Naive B cell (primary cell): ENCODE data around the gene KRTAP9-9. TPM values are rescaled to one million over a fixed set of nuclear protein-coding genes. Genes with fewer than 3 reads are reported as not detected.
A peak's percentile ranks its signal among the peaks of the same experiment; 100 is the strongest.
"Not testable (repeated sequence)": the region's sequence is repeated elsewhere in the genome, so short reads cannot be mapped to it uniquely, and the experiment has no call there.

Source experiments
- ATAC-seq, 2 donors: fragments of 150-1000 bp; cut with Tn5 transposase; 2 replicates each; pipeline ENCODE4 v1.10.0; 2021; ENCODE audit warnings: low read depth in 2 of 2, mild to moderate bottlenecking in 2 of 2, moderate library complexity in 2 of 2
- DNase-seq: peaks from one replicate; pipeline ENCODE4 v3.0.0; 2022
- H3K27ac Mint-ChIP-seq, 6 donors: one replicate each; pipeline ENCODE4 v1.8.0; 2020 to 2022; ENCODE audit warnings: mild to moderate bottlenecking in 6 of 6, mixed read lengths in 6 of 6, moderate library complexity in 5 of 6, inconsistent platforms in 2 of 6
- H3K27me3 Mint-ChIP-seq, 3 donors: one replicate each; pipeline ENCODE4 v1.8.0; 2021 to 2022; ENCODE audit warnings: mixed read lengths in 3 of 3, mild to moderate bottlenecking in 1 of 3
- H3K36me3 Mint-ChIP-seq, 2 donors: one replicate each; pipeline ENCODE4 v1.8.0; 2020 to 2022; ENCODE audit warnings: mixed read lengths in 2 of 2, inconsistent platforms in 1 of 2, mild to moderate bottlenecking in 1 of 2
- H3K4me1 Mint-ChIP-seq, 3 donors: one replicate each; pipeline ENCODE4 v1.8.0; 2020 to 2022; ENCODE audit warnings: mixed read lengths in 3 of 3, inconsistent platforms in 1 of 3, mild to moderate bottlenecking in 1 of 3, moderate library complexity in 1 of 3
- H3K4me3 Mint-ChIP-seq, 8 donors: one replicate each; pipeline ENCODE4 v1.8.0; 2020 to 2022; ENCODE audit warnings: mild to moderate bottlenecking in 8 of 8, mixed read lengths in 8 of 8, moderate library complexity in 8 of 8, inconsistent platforms in 2 of 8
- H3K9me3 Mint-ChIP-seq, 7 donors: one replicate each; pipeline ENCODE4 v1.8.0; 2020 to 2022; ENCODE audit warnings: mixed read lengths in 7 of 7, mild to moderate bottlenecking in 5 of 7, inconsistent platforms in 2 of 7, moderate library complexity in 1 of 7
- polyA plus RNA-seq, 6 donors: library from polyadenylated mRNA; unstranded; fragments of 300-500 nt; fragmentation: Illumina TruSeq; gene quantifications; one replicate each; pipeline ENCODE4 v1.2.3, GENCODE V29; 2021; ENCODE audit warnings: low read depth in 6 of 6

Gene KRTAP9-9
- polyA plus RNA-seq: not detected

- Mint-ChIP-seq H3K4me3 (peak within 1 kb of the TSS in 1 of 8 donors; percentile 43), H3K27me3 (peaks cover 37 to 54% (median 39%) of the 10 kb centered on the region in 3 donors), H3K4me1 (peaks cover 10 to 12% (median 10%) of the 10 kb centered on the region in 3 donors), H3K27ac (peak within 1 kb of the TSS in 2 of 6 donors; percentile 71 to 72)
- not testable (repeated sequence) for H3K36me3 Mint-ChIP-seq, ATAC-seq, H3K9me3 Mint-ChIP-seq, DNase-seq
These were observed at the start of gene KRTAP9-9 for GRCh38 chr17:41255381-41256290. TSS of gene KRTAP9-9 (plus strand) at chr17:41255384.

- DNase-seq: peak; percentile 3
- ATAC-seq: no peak
- peaks cover 9 to 16% of the 10 kb centered on the region in 2 donors for H3K36me3 Mint-ChIP-seq
- peaks cover 0 to 3% (median 0%) of the 10 kb centered on the region in 7 donors for H3K9me3 Mint-ChIP-seq
- peak overlapping the region in 1 of 8 donors; percentile 51 for H3K4me3 Mint-ChIP-seq
- no peak overlapping the region for H3K27ac Mint-ChIP-seq
- peaks cover 0 to 18% (median 13%) of the 10 kb centered on the region in 3 donors for H3K4me1 Mint-ChIP-seq
- H3K27me3 Mint-ChIP-seq: peaks cover 19 to 45% (median 30%) of the 10 kb centered on the region in 3 donors
These were observed 43.2 kb upstream of the KRTAP9-9 start for GRCh38 chr17:41211845-41212466.

DNA sequence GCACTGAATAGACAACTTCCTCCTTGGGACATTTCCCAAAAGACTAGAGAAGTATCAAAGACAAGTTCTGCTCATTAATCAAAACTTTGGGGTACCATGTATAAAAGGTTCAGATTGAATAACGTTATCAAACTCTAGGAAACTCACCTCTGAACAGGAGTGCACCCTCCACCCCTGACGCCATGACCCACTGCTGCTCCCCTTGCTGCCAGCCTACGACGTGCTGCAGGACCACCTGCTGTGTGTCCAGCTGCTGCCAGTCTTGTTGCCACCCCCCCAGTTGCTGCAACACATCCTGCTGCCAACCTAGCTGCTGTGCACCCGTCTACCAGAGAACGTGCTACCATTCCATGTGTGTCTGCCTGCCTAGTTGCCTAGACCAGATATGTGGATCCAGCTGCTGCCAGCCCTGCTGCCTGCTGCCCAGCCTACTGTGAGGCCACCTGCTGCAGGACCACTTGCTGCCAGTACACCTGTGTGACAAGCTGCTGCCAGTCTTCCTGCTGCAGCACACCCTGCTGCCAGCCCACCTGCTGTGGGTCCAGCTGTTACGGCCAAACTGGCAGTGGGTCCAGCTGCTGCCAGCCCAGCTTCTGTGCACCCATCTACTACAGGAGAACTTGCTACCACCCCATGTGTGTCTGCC lies 42.5 kb upstream of the KRTAP9-9 start:
- peaks cover 19 to 52% (median 30%) of the 10 kb centered on the region in 3 donors for H3K27me3 Mint-ChIP-seq
- peaks cover 9 to 15% of the 10 kb centered on the region in 2 donors for H3K36me3 Mint-ChIP-seq
- DNase-seq (no peak), ATAC-seq (no peak)
- H3K4me1 Mint-ChIP-seq: peaks cover 0 to 18% (median 18%) of the 10 kb centered on the region in 3 donors
- H3K27ac Mint-ChIP-seq: no peak overlapping the region
- H3K9me3 Mint-ChIP-seq: peaks cover 0 to 3% (median 0%) of the 10 kb centered on the region in 7 donors
- H3K4me3 Mint-ChIP-seq: peak overlapping the region in 1 of 8 donors; percentile 44

DNA sequence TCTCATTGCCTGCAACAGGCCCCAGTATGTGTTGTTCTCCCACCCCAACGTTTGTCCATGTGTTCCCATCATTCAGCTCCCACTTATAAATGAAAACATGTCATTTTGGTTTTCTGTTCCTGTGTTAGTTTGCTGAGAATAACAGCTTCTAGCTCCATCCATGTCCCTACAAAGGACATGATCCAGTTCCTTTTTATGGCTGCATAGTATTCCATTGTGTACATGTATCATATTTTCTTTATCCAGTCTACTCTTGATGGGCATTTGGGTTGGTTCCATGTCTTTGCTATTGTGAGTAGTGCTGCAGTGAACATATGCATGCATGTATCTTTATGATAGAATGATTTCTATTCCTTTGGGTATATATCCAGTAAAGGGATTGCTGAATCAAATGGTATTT lies 39.5 kb upstream of the KRTAP9-9 start:
- Mint-ChIP-seq H3K27ac (no peak overlapping the region), H3K36me3 (peaks cover 0 to 8% of the 10 kb centered on the region in 2 donors), H3K4me3 (no peak overlapping the region), H3K9me3 (peaks cover 0 to 11% (median 4%) of the 10 kb centered on the region in 7 donors), H3K4me1 (peaks cover 0 to 18% (median 18%) of the 10 kb centered on the region in 3 donors), H3K27me3 (peaks cover 0 to 42% (median 12%) of the 10 kb centered on the region in 3 donors)
- DNase-seq (no peak), ATAC-seq (no peak)

DNA sequence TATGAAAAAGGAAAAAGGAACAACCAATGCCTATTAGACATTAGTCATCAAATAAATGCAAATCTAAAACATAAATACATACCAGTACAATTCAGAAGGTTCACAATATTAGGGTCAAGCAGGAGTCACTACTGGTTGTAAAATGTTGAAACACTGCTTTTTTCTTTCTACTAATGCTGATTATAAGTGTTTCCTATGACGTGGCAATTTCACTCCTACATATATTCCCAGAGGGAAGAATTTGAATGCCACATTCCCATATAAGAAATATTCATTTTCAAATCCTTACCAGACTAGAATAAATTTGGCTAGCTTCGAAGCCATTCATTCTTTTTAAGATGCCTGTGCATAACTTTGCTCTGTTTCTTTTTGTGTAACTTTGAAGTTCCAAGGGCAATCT lies 31.4 kb upstream of the KRTAP9-9 start:
- no peak for DNase-seq
- Mint-ChIP-seq H3K9me3 (peaks cover 0 to 13% (median 6%) of the 10 kb centered on the region in 7 donors), H3K36me3 (peaks cover 0 to 8% of the 10 kb centered on the region in 2 donors), H3K4me3 (no peak overlapping the region), H3K4me1 (peaks cover 4 to 7% (median 7%) of the 10 kb centered on the region in 3 donors), H3K27ac (peak overlapping the region in 1 of 6 donors; percentile 4), H3K27me3 (peaks cover 0 to 13% (median 3%) of the 10 kb centered on the region in 3 donors)
- ATAC-seq: no peak

- H3K27ac Mint-ChIP-seq: no peak overlapping the region
- peaks cover 0 to 8% (median 6%) of the 10 kb centered on the region in 3 donors for H3K27me3 Mint-ChIP-seq
- H3K9me3 Mint-ChIP-seq: peaks cover 0 to 5% (median 2%) of the 10 kb centered on the region in 7 donors
- no peak for ATAC-seq
- DNase-seq: no peak
- H3K36me3 Mint-ChIP-seq: peaks cover 0 to 8% of the 10 kb centered on the region in 2 donors
- H3K4me3 Mint-ChIP-seq: no peak overlapping the region
- H3K4me1 Mint-ChIP-seq: peaks cover 13 to 19% (median 16%) of the 10 kb centered on the region in 3 donors
These were observed 29.1 kb upstream of the KRTAP9-9 start for GRCh38 chr17:41226051-41226450.

DNA sequence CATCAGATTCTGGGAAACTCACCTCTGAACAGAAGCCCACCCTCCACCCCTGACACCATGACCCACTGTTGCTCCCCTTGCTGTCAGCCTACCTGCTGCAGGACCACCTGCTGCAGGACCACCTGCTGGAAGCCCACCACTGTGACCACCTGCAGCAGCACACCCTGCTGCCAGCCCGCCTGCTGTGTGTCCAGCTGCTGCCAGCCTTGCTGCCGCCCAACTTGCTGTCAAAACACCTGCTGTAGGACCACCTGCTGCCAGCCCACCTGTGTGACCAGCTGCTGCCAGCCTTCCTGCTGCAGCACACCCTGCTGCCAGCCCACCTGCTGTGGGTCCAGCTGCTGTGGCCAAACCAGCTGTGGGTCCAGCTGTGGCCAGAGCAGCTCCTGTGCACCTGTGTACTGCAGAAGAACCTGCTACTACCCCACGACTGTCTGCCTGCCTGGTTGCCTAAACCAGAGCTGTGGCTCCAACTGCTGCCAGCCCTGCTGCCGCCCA lies 28.5 kb upstream of the KRTAP9-9 start, which contains the start of gene KRTAP9-2:
Gene KRTAP9-2, plus strand, starts transcription at position 51 of the 498 bp plus-strand sequence. Its CDS starts 7 bp downstream, at position 58.
- not testable (repeated sequence) for DNase-seq, H3K27ac Mint-ChIP-seq, H3K9me3 Mint-ChIP-seq, H3K36me3 Mint-ChIP-seq, H3K27me3 Mint-ChIP-seq, H3K4me3 Mint-ChIP-seq, ATAC-seq
- H3K4me1 Mint-ChIP-seq: peaks cover 10 to 13% (median 10%) of the 10 kb centered on the region in 3 donors

- DNase-seq: no peak
- H3K36me3 Mint-ChIP-seq: peaks cover 0 to 8% of the 10 kb centered on the region in 2 donors
- peaks cover 12 to 18% (median 13%) of the 10 kb centered on the region in 3 donors for H3K4me1 Mint-ChIP-seq
- H3K9me3 Mint-ChIP-seq: peaks cover 0 to 5% (median 2%) of the 10 kb centered on the region in 7 donors
- H3K4me3 Mint-ChIP-seq: peak overlapping the region in 4 of 8 donors; percentile 7 to 69 (median 26)
- H3K27ac Mint-ChIP-seq: peak overlapping the region in 3 of 6 donors; percentile 4 to 60 (median 8)
- no peak for ATAC-seq
- H3K27me3 Mint-ChIP-seq: peaks cover 9 to 20% (median 19%) of the 10 kb centered on the region in 3 donors
These were observed 25.1 kb upstream of the KRTAP9-9 start for GRCh38 chr17:41230094-41230493.

GRCh38 chr17:41231731-41232130 lies 23.5 kb upstream of the KRTAP9-9 start:
- Mint-ChIP-seq H3K4me1 (peaks cover 12 to 18% (median 16%) of the 10 kb centered on the region in 3 donors), H3K27me3 (peaks cover 9 to 32% (median 27%) of the 10 kb centered on the region in 3 donors), H3K9me3 (peaks cover 0 to 5% (median 2%) of the 10 kb centered on the region in 7 donors), H3K36me3 (peaks cover 0 to 8% of the 10 kb centered on the region in 2 donors), H3K4me3 (no peak overlapping the region), H3K27ac (peak overlapping the region in 1 of 6 donors; percentile 59)
- no peak for DNase-seq
- no peak for ATAC-seq

- H3K4me1 Mint-ChIP-seq: peaks cover 12 to 18% (median 16%) of the 10 kb centered on the region in 3 donors
- ATAC-seq, H3K9me3 Mint-ChIP-seq, H3K36me3 Mint-ChIP-seq, H3K4me3 Mint-ChIP-seq, DNase-seq: not testable (repeated sequence)
- peak within 1 kb of the TSS in 1 of 6 donors; percentile 59 for H3K27ac Mint-ChIP-seq
- peaks cover 9 to 37% (median 27%) of the 10 kb centered on the region in 3 donors for H3K27me3 Mint-ChIP-seq
These were observed 22.6 kb upstream of the KRTAP9-9 start, which contains the start of gene KRTAP9-3 for GRCh38 chr17:41232399-41233105. TSS of gene KRTAP9-3 (plus strand) at chr17:41232449. CDS start at chr17:41232502, 53 bp downstream.

DNA sequence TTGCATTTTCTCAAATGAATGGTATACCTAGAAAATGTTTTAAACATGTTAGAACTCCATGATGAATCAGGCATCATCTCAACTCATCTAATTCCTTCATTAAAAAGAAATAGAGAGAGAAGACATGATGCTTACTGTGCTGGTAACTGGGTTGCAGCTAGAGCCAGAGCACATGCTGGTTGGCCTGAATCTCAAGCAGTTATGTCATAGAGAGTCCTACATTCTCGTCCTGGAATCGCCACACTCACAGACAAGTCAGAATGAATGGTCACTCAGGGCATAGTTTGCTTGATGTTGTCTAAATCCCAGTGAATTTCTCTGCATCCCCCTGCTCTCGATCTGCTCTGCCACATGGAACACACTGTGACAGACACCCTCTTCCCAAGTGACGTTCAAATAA lies 18.1 kb upstream of the KRTAP9-9 start:
- ATAC-seq, H3K9me3 Mint-ChIP-seq, H3K4me3 Mint-ChIP-seq, H3K27ac Mint-ChIP-seq, DNase-seq, H3K36me3 Mint-ChIP-seq: not testable (repeated sequence)
- peaks cover 0 to 17% (median 16%) of the 10 kb centered on the region in 3 donors for H3K4me1 Mint-ChIP-seq
- peaks cover 11 to 55% (median 34%) of the 10 kb centered on the region in 3 donors for H3K27me3 Mint-ChIP-seq

DNA sequence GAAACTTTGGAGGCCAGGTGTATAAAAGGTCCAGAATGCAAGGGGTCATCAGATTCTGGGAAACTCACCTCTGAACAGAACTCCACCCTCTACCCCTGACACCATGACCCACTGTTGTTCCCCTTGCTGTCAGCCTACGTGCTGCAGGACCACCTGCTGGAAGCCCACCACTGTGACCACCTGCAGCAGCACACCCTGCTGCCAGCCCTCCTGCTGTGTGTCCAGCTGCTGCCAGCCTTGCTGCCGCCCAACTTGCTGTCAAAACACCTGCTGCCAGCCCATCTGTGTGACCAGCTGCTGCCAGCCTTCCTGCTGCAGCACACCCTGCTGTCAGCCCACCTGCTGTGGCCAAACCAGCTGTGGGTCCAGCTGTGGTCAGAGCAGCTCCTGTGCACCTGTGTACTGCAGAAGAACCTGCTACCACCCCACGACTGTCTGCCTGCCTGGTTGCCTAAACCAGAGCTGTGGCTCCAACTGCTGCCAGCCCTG lies 17.2 kb upstream of the KRTAP9-9 start, which contains the start of gene KRTAP9-8:
Gene KRTAP9-8, plus strand, starts transcription at position 51 of the 489 bp plus-strand sequence. Its CDS starts 53 bp downstream, at position 104.
- peak within 1 kb of the TSS in 1 of 6 donors; percentile 25 for H3K27ac Mint-ChIP-seq
- peaks cover 11 to 59% (median 31%) of the 10 kb centered on the region in 3 donors for H3K27me3 Mint-ChIP-seq
- not testable (repeated sequence) for H3K36me3 Mint-ChIP-seq

More for the DNA sequence above, 17.2 kb upstream of the KRTAP9-9 start, which contains the start of gene KRTAP9-8:
- not testable (repeated sequence) for ATAC-seq, H3K9me3 Mint-ChIP-seq, DNase-seq, H3K4me3 Mint-ChIP-seq
- peaks cover 0 to 17% (median 13%) of the 10 kb centered on the region in 3 donors for H3K4me1 Mint-ChIP-seq
